Stimulated activated CD4-positive, alpha-beta T cell treated with anti-CD3 and anti-CD28 coated beads, TNF-alpha, amount 100 ng/mL, for 48 hours (primary cell): ENCODE measurements around the gene KLF11.

Experiments used
- DNase-seq, 3 donors: peaks; one replicate each; pipeline ENCODE4 v3.0.0-alpha.2; 2020; ENCODE audit warnings: low read depth in 3 of 3

The KLF11 gene

DNA sequence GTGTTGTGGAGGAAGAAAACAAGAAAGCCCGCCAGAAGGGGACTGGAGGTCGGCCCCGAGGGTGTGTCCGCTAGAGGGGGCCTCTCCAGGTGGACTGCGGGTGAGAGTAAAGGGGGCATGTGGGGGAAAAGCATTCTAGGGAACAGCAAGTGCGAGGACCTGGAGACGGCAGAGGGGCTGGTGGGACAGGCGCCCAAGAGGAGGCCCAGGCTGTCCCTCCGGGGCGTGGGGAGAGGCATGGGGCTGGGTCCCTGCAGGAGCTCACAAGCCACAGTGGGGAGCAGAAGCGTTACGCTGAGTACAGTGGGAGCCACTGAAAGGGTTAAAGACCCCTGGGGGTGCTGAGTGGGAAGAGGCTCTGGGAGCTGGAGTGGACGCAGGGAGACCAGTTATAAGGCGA lies 1.6 kb upstream of the KLF11 start:
- DNase-seq = no peak

DNA sequence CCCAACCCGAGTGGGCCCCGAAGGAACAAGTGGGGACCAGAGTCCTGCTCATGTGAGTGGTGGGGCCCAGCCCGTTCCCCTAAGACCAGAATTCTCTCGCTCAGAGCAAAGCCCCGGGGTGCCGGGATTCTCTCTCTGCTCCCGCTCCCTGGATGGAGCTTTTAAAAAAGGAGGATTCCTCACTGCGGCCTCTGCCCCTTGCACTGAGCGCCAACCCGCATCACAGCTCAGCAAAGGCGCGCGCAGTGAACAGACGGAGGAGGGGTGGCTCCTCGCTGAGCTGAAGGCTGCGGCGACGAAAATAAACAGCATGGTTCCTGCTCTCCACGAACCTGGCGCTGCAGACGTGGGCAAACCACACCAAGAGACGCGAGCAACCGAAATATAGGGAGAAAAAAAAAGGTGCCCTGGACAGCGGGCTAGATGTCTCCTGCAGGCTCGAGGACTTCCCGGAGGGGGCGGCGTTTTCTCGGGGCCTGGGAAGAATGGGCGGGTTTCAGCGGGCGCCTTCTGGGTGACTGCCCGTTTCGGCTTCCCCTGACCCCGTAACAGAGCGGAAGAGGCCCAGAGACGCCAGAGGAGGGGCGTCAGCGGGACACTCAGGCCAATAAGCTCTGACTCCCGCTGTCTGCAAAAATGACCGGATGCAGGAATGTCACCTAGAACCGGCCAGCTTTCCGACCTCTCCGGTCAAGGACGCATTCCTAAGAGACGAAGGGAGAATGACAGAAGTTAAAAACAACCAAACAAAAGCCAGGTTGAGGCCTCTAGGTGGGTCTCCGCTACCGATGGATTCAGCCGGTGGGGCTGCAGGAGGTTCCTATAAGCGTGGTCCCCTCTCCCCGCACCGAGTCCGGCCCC lies 819 bp upstream of the KLF11 start:
- no peak for DNase-seq

DNA sequence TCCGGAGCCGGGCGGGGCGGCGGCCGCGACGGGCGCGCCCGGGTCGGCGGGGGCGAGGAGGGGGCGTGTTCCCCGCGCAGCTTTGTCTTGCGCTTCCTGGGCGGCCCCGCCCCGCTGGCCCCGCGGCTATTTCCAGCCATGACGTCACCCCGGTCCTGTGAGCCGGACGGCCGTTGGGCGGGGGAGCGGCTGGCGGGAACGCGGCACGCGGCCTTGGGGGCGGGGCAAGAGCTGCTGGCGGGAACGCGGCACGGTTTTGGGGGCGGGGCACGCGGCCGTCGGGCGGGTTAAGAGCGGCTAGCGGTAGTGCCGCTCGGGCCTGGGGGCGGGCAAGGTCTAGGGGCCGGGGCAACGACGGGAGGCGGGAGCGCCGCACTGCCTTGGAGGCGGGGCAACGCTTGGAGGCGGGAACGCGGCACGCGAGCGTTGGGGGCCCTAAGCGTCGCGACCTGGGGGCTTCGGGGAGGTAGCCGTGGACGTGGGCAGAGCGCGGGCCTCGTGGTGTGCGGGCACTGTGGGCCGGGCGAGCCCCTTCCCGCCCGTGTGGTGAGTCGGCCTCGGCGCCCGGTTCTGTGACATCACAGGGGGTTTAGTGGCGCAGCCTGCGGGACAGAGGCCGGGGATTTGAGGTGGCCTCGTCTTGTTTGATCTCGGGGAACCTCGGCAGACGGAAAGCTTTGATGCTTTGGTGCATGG lies 704 bp downstream of the KLF11 start:
- peak; percentile 77 to 95 (median 90) for DNase-seq

DNA sequence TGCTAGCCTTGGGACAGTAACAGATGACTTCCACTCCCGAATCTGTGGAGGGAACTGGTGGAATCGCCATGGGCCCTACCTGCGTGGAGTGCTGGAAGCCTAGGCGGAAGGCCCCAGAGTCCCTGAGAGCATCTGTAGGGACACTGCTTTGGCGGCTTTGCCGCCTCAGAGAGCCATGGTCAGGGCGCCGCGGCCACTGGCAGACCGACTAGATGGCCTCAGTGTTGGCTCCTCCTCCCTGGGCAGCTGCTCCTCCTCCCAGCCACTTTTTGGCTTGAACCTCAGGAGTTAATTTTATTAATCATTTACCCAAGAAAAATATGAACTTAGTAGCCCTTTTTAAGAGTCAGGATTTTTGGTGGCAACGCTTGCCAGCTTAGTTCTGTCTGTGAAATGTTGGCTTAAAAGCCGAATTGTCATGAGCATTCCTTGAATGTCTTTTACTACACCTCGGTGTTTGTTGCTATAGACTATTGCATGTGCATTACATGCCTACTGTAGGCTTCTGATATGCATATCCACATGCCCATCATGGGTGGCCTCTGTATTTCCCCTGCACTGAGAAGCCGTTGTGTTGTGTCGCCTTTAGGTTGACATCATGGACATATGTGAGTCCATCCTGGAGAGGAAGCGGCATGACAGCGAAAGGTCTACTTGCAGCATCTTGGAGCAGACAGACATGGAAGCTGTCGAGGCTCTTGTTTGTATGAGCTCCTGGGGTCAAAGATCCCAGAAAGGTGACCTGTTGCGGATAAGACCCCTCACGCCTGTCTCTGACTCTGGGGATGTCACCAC lies 2.4 kb downstream of the KLF11 start:
- no peak for DNase-seq

DNA sequence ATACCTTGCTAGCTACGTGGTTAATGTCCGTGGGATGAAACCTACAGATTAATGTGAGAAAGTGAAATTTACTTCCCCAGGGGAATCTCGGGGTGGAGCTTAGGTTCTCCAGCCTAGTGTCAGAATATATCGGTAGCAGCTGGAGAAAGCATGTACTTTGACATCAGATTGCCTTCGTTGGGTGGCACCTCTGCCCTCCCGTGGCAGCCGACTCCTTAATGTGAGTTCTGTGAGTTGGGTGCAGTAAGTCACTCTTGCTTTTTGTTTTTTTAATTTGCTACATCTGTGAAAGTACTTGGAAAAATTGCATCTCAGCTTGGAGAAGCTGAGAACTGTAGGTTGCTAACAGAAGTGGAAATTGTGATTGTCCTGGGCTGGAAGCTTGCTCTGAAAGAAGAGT lies 3.6 kb downstream of the KLF11 start:
- no peak for DNase-seq

DNA sequence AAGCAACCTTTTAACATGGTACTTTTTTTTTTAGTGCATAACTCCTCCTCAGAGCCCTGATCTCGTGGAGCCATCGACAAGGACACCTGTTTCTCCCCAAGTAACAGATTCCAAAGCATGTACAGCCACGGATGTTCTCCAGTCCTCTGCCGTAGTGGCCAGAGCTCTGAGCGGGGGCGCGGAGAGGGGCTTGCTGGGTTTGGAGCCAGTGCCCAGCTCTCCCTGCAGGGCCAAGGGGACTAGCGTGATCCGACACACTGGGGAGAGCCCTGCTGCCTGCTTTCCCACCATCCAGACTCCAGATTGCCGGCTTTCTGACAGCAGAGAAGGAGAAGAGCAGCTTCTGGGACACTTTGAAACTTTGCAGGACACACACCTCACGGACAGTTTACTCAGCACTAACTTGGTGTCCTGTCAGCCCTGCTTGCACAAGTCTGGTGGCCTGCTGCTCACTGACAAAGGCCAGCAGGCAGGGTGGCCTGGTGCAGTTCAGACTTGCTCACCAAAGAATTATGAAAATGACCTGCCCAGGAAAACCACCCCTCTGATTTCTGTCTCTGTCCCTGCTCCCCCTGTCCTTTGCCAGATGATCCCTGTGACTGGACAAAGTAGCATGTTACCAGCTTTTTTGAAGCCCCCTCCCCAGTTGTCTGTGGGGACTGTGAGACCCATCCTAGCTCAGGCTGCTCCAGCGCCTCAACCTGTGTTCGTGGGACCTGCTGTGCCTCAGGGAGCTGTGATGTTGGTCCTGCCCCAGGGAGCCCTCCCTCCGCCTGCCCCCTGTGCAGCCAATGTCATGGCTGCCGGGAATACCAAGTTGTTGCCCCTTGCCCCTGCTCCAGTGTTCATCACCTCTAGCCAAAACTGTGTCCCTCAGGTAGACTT lies 4.5 kb downstream of the KLF11 start:
- no peak for DNase-seq

DNA sequence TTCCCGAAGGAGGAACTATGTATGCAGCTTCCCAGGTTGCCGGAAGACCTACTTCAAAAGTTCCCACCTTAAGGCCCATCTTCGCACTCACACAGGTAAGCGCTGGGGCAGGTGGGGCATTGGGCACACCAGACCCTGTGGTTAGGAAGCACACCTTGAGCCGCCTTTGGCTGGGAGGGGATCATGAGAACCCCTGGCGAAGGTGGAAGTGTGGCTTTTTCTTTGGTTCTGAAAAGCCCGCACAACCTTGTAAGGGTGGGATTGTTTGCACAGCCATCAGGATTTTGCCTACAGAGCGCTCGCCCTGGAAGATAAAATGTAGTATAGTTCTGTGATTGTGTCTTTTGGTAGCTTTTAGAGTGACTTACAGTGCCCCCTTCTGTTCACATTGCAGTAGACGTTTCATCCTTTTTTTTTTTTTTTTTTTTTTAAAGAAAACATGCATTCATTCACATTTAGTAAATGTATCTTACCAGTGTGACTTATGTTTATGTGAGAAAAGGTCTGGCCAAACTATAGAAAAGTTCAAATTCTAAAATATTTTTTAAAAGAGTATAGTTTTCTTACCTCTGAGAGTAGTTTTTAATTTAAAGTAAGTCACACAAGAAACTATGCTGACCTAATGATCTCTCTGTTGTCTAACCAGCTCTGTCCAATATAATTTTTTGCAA lies 5.3 kb downstream of the KLF11 start:
- DNase-seq = no peak

DNA sequence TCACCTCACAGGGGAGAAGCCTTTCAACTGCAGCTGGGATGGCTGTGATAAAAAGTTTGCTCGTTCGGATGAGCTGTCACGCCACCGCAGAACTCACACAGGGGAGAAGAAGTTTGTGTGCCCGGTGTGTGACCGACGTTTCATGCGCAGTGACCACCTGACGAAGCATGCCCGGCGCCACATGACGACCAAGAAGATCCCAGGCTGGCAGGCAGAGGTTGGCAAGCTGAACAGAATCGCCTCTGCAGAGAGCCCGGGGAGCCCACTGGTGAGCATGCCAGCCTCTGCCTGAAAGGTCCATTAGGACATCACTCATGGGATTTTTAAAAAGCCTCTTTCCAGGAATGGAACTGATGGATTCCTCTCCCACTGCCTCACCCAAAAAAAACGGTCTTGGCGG lies 8.9 kb downstream of the KLF11 start:
- DNase-seq = no peak

DNA sequence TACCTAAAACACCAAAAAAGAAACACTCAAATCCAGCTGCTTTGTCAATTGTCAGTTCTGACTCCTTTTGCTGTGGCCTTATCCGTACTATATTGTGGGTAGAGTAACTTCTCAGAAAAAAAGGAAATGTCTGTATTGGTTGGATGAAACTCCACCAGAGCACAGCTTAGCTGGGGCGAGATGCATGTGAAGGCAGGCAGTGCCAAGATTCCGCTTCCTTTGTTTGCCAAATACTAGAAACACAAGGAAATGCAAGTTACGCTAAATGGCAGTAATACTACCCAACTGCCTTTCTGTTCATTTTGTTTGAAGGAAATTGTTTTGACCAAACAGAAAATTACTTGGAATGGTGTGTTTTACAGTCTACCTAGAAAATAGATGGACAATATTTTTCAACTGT lies 10.0 kb downstream of the KLF11 start:
- DNase-seq = no peak

DNA sequence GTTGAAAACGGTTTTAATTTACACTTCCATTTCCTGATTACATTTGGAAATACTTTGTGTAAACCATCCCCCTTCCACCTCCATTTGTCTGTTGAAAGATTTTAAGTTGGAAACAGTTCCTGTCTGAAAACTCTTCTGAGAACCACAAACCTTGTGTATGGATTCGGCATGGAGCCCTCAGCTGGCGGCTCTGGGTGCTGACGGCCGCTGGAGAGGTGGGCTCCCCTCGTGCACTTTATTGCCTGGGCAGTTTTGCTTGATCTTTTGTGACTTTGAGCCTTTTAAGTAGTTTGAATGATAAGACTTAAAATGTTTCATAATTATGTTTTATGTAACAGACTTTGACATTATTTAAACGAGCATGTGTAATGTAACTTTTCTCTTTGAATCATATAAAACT lies 11.1 kb downstream of the KLF11 start:
- DNase-seq = no peak

DNA sequence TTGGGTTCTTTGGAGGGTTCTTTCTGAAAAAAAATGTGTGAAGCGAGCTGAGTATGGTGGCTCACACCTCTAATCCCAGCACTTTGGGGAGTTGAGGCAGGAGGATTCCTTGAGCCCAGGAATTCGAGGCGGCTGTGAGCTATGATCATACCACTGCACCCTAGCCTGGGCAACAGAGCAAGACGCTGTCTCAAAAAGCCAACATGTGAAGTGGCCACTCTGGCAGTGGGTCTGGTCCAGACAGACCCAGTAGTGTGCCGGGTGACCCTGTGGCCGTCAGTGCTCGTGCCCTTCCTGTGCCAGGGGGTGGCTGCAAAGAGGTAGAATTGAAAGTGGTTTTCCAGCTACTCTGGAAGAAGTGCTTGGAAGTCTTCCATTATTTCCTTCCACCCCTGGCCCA lies 11.6 kb downstream of the KLF11 start:
- no peak for DNase-seq

DNA sequence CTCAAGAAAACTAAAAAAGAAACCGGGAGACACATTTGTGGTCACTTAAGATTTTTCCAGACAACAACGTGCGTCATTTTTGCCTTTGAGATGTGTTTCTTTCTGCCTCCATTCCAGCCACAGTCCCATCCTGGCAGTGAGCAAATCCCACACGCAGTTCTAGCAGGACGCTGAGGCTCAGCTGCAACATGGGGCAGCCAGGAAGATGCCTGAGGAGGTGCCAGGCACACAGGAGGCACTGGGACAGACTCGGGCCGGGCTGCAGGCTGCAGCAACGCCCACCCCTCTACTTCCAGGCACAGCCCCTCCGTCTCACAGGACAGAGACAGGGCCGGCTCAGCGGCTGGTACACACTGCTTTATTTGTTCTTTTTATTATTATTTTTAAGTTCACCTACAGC lies 13.1 kb downstream of the KLF11 start:
- DNase-seq = no peak

DNA sequence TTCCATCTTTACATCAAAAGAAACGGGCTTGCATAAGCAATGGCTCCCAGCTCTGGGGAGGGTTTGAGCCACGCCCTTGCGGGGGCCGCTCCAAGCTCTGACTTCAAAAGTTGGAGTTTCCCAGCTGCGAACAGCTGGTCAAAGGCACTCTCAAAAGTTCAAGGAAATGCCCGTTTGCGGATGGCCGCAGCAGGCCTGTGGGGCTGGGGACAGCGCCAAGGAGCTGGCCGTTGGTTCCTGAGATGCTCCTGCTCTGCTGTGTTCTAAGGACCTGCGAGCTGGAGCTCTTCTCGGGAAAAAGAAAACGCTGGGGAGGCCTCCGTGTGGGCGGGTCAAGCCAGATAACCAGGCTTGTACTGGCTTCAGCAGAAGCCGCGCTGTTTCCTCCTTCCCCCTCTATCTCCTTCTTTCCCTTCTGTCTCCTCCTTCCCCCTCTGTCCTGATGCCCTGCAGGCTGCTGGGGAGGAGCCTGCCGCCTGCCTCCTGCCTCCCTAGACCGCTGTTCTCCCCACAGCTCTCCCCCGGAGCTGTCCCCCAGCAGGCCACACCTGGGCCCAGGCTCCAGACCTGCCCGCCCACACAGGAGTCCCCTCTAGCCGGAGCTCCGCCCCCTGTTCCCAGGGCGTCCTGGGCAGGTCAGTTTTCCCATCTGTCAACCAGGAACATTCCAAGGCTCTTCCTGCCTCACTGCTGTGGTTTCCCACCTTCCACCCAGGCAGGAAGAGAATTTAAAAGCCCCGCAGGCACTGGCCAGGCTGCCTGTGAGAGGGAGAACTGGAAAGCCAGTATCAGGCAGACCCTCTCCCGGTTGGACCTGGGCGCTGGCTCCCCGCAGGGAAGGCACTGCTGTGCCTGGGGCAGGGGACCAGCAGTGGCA lies 14.1 kb downstream of the KLF11 start:
- no peak for DNase-seq

DNA sequence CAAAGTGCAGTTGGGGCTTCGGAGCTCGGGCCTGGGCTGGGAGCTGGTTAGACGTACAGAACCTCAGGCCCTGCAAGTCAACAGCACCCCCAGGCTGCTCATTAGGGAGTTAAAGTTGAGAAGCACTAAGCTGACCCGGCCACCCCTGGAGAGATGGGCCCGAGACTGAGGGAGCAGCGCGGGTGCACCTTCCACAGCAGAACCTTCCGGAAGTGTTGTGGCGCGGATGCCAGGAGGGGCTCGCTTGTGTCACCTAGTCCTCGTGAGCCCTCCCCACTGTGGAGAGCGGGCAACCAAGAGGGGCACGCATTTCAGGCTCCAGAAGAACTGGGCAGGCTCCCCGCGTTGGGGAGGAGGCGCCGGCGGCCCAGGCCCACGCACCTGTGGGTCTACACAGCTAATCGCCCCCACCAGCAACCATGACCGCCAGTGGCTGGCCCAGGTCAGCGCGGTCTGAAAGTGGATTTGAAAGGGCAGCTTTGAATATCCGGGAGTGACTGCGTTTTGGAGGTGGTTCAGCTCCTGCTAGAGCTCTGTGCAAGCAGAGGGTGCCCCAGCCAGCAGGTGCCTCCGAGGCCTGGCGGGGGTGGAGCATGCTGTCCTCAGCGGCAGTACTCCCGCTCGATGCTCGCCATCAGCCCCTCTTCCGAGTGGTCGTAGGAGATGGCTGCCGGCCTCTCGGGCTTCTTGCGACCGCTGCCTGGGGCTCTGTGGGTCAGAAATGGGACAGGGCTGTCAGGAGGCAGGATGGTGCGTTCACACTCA lies 15.1 kb downstream of the KLF11 start:
- DNase-seq = no peak

DNA sequence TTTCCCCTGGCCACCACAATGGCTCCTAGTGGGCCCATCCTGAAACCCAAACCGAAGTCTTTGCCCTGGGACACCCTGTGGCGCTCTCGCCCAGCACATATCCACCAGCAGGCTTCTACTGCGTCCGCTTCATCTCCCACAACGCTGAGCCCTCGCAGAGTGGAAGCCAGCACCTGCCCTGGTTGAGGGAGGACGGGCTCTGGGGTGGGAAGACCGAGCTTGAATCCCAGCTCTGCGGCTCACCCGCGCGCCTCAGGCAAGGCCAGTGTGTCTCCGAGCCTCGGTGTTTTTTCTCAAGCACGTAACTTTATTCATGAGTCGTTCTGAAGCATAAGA lies 15.6 kb downstream of the KLF11 start:
- DNase-seq = no peak

DNA sequence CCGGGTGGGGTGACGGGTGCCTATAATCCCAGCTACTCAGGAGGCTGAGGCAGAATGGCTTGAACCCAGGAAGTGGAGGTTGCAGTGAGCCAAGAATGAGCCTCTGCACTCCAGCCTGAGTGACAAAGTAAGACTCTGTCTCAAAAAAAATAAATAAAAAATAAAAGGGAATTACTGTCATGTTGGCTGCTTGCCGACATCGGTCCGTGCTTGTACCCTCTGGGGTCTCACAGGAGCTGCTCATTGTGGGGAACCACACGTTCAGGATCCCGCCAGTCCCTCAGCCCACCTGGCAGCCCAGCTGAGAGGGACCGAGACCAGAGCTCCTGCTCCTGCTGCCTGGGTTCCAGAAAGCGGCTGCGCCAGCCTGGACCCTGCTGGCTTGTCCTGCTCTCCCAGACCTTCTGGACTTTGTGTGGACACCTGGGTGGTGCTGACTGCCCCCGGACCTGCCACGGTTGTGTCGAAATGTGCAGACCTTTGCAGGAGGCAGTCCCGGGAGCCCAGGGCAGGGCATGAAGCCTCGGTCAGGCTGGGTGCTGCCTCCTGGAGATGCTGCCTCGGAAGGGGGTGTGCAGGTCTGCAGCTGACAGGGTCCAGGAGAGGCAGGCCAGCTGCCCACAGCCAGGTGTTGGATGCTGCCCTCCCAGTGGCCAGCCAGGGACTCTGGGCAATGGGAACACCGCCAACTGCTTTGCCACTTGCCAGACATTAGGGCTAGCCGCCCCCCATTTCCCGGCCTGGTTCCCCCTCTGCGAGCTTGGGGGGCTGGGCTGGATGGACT lies 16.4 kb downstream of the KLF11 start:
- no peak for DNase-seq

DNA sequence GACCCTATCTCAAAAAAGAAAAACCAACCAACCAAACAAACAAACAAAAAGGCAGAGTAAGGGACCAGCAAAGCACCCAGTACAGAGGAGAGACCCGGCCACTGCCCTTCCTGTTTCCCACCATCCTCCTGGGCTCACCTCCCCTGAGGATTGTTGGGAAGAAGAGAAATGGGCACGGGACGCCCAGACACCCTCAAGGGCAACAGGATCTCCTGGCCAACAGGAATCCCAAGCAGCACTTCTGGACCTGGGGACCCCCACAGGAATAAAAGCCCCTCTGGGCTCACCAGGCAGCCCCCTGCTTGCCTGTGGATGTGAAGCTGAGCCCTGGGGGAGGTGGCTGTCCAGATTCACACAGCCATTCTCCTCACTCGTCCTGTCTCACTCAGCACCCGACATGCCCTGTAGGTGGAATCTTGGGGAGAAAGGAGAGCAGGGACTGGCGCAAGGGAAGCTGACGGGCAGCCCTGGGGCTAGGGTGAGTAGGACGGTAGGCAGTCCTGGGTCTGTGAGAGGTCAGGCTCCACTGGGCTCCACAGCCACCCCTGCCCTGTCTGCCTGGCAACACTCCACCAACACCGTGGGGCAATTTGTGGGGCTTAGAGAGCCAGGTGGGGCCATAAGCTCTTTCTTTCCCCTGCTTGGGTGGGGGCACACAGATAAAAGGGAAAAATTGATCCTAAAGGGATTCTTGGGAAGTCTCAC lies 18.0 kb downstream of the KLF11 start:
- DNase-seq = no peak

DNA sequence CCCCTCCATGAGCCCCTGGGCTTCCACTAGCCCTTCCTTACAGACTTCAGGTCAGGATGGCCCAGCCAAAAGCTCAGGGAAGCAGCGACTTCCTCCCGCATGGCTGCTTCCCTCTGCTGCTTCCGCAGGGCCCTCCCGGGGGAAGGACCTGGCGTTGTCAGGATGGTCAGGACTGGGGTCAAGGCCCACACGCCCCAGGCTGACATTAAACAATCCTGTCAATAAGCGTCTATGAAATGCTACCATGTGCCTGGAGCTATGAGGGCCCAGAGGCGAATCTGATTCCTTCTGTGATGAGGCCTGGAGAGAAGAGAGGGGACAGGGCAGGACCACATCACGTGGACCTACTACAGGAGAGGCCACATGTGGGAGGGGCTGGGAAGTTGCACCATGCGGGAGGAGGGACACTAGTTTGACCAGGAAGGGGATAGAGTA lies 19.6 kb downstream of the KLF11 start:
- no peak for DNase-seq
